OCI-LY7 (cell line): ENCODE data around the gene RBMS1. TPM values are rescaled to one million over a fixed set of nuclear protein-coding genes. Genes with fewer than 3 reads are reported as not detected.

Experiments used
- BruUV-seq: library from RNA; stranded (reverse); fragments of 400-500 nt; replicated peaks from 2 replicates; lab custom pipeline; 2021; lab: Mats Ljungman, UMichigan
- CTCF ChIA-PET: fragments of 300-600 bp; sonication (Branson Sonifier 250); formaldehyde crosslinking; loops from one replicate; lab custom pipeline; 2022; ENCODE audit warnings: antibody characterized with exemption; ENCODE audit not compliant: unreplicated experiment; lab: Charles Lee
- POLR2A ChIA-PET: fragments of 300-600 bp; sonication (Branson Sonifier 250); formaldehyde crosslinking; loops from one replicate; lab custom pipeline; 2022; ENCODE audit warnings: antibody characterized with exemption; lab: Charles Lee
- DNase-seq: peaks from one replicate; pipeline ENCODE4 v3.0.0-alpha.2; 2015; ENCODE audit warnings: low spot score
- H2AFZ ChIP-seq: fragments of 200-600 bp; sonication (generic), shearing (Covaris generic); 2 replicates; pipeline ENCODE4 v1.6.1; 2014; ENCODE audit warnings: mild to moderate bottlenecking, antibody characterized with exemption, low read length, moderate library complexity
- H3K27ac ChIP-seq: fragments of 200-600 bp; sonication (generic); 2 replicates; pipeline ENCODE4 v1.5.1; 2014; ENCODE audit warnings: mixed run types, low read depth, mild to moderate bottlenecking, moderate library complexity, low read length, inconsistent platforms; ENCODE audit not compliant: poor library complexity, severe bottlenecking
- H3K36me3 ChIP-seq: fragments of 200-600 bp; sonication (generic); 2 replicates; pipeline ENCODE4 v1.6.1; 2014; ENCODE audit warnings: mild to moderate bottlenecking, antibody characterized with exemption, low read length, moderate library complexity, mixed read lengths; ENCODE audit not compliant: insufficient read depth
- H3K4me1 ChIP-seq: fragments of 200-600 bp; sonication (generic); 2 replicates; pipeline ENCODE4 v1.5.1; 2014; ENCODE audit warnings: mild to moderate bottlenecking, low read length; ENCODE audit not compliant: insufficient read depth, poor library complexity, severe bottlenecking
- H3K4me2 ChIP-seq: fragments of 200-600 bp; sonication (generic); 2 replicates; pipeline ENCODE4 v1.6.1; 2014; ENCODE audit warnings: mild to moderate bottlenecking, low read length
- H3K4me3 ChIP-seq: fragments of 200-600 bp; sonication (generic); 2 replicates; pipeline ENCODE4 v1.5.1; 2014; ENCODE audit warnings: mild to moderate bottlenecking, low read depth, low read length; ENCODE audit not compliant: poor library complexity, severe bottlenecking
- H3K79me2 ChIP-seq: fragments of 200-600 bp; sonication (generic); 2 replicates; pipeline ENCODE4 v1.6.1; 2016; ENCODE audit warnings: low read depth, mild to moderate bottlenecking, low read length, moderate library complexity, mixed read lengths; ENCODE audit not compliant: insufficient read depth
- H3K9me2 ChIP-seq: fragments of 200-600 bp; sonication (generic); 2 replicates; pipeline ENCODE4 v1.6.1; 2016; ENCODE audit warnings: mild to moderate bottlenecking, low read length, mixed read lengths; ENCODE audit not compliant: insufficient read depth
- H3K9me3 ChIP-seq: fragments of 200-600 bp; sonication (generic); 2 replicates; pipeline ENCODE4 v1.6.1; 2014; ENCODE audit warnings: mild to moderate bottlenecking, mixed run types, low read length, mixed read lengths
- H4K20me1 ChIP-seq: fragments of 200-600 bp; sonication (generic); 2 replicates; pipeline ENCODE4 v1.6.1; 2014; ENCODE audit warnings: mild to moderate bottlenecking, antibody characterized with exemption, low read length, moderate library complexity, mixed read lengths; ENCODE audit not compliant: insufficient read depth
- EZH2phosphoT487 ChIP-seq: fragments of 200-600 bp; sonication (generic); IDR thresholded peaks from 2 replicates; pipeline ENCODE4 v1.6.1; 2018; ENCODE audit warnings: low read depth, borderline replicate concordance, mild to moderate bottlenecking, mixed run types, antibody characterized with exemption, low read length, moderate library complexity, mixed read lengths
- intact Hi-C: fragments of 100-400 bp; cut with micrococcal nuclease; formaldehyde crosslinking; loops from one replicate; pipeline ENCODE4 v1.10.0; 2022; ENCODE audit not compliant: unreplicated experiment
- total RNA-seq, 2 experiments: library from RNA; depleted of rRNA in 1 of 2; stranded (reverse); fragments of >200 nt in 1 of 2; shearing (Covaris generic) in 1 of 2; gene quantifications; 2 replicates each; pipeline ENCODE4 v1.2.3, GENCODE V29; 2014 to 2022
- TF ChIP-seq, protein P1 (sequence below): fragments of 200-600 bp; sonication (generic); conservative IDR thresholded peaks from 2 replicates; pipeline ENCODE4 v1.5.1; 2014; ENCODE audit warnings: mild to moderate bottlenecking, antibody characterized with exemption, low read length, moderate library complexity, mixed read lengths

Gene RBMS1
- total RNA-seq, 2 experiments from 2014 or later = 29.5 to 35.7 TPM

GRCh38 chr2:160473468-160474318 lies 19.9 kb downstream of the RBMS1 start:
- POLR2A ChIA-PET = interaction anchor here (0.6 kb wide), 1 partner anchor 11 kb away, joined by 3 read pairs; no protein-coding TSS in a partner anchor
- TF ChIP-seq, protein P1, sequence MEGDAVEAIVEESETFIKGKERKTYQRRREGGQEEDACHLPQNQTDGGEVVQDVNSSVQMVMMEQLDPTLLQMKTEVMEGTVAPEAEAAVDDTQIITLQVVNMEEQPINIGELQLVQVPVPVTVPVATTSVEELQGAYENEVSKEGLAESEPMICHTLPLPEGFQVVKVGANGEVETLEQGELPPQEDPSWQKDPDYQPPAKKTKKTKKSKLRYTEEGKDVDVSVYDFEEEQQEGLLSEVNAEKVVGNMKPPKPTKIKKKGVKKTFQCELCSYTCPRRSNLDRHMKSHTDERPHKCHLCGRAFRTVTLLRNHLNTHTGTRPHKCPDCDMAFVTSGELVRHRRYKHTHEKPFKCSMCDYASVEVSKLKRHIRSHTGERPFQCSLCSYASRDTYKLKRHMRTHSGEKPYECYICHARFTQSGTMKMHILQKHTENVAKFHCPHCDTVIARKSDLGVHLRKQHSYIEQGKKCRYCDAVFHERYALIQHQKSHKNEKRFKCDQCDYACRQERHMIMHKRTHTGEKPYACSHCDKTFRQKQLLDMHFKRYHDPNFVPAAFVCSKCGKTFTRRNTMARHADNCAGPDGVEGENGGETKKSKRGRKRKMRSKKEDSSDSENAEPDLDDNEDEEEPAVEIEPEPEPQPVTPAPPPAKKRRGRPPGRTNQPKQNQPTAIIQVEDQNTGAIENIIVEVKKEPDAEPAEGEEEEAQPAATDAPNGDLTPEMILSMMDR = no peak
- TF ChIP-seq EZH2phosphoT487 = no peak
- intact Hi-C loops = no loop called here
- CTCF ChIA-PET = no interaction called here
- H3K4me1 ChIP-seq = no peaks in the 10 kb centered on the region
- H3K79me2 ChIP-seq = no peaks in the 10 kb centered on the region
- H3K9me2 ChIP-seq = no peaks in the 10 kb centered on the region
- no peaks in the 10 kb centered on the region for H4K20me1 ChIP-seq
- H3K27ac ChIP-seq = no peak overlapping the region
- BruUV-seq = no TSS peak
- no peaks in the 10 kb centered on the region for H3K36me3 ChIP-seq
- H3K4me2 ChIP-seq = no peak overlapping the region
- H3K4me3 ChIP-seq = no peak overlapping the region
- no peak for DNase-seq
- no peaks in the 10 kb centered on the region for H3K9me3 ChIP-seq
- H2AFZ ChIP-seq = no peak overlapping the region

DNA sequence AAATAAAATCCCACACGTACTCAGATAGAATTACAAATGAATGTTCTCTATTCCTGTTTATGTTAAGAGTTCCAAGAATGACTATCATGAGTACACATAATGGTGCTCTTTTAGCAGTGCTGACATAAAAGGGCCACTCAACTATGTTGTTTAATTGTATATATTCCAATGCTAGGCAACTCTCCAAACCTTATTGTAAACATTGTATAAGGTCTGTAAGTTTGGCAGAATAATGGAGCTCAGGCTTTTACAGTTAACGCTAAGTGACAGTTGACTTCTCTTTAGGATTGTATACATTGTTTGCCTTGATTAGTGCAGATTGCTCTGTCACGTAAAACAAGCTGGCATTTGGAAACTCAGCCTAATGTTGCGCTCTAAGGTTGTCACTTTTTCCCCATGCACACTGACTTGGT lies 20.8 kb downstream of the RBMS1 start:
- H2AFZ ChIP-seq = no peak overlapping the region
- no peaks in the 10 kb centered on the region for H3K4me1 ChIP-seq
- H4K20me1 ChIP-seq = no peaks in the 10 kb centered on the region
- no peak for TF ChIP-seq EZH2phosphoT487
- TF ChIP-seq, protein P1 = no peak
- intact Hi-C loops = no loop called here
- H3K9me2 ChIP-seq = no peaks in the 10 kb centered on the region
- no peak overlapping the region for H3K4me2 ChIP-seq
- no peaks in the 10 kb centered on the region for H3K36me3 ChIP-seq
- no peak overlapping the region for H3K27ac ChIP-seq
- H3K9me3 ChIP-seq = no peaks in the 10 kb centered on the region
- H3K79me2 ChIP-seq = no peaks in the 10 kb centered on the region
- no peak overlapping the region for H3K4me3 ChIP-seq
- ChIA-PET CTCF (no interaction called here), POLR2A (no interaction called here)
- no TSS peak for BruUV-seq
- DNase-seq = no peak

DNA sequence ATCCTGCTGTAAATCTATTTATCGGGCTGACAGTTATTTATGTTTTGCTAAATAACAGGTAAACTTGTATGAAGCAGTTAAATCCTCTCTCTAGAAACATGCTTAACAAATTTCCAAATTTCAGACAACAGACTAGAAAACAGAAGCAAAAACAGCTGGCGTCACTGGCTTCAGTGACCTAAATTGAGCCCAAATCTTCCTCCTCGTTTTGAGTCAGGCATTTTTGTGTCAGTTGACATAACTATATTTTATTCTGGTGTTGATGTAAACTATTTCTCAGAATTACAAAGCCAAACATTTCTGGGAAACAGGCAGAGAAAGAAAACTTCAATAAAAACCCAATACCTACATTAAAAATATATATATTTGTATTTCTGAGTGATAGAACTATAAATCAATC lies 21.7 kb downstream of the RBMS1 start:
- intact Hi-C loops = no loop called here
- H3K9me3 ChIP-seq = no peaks in the 10 kb centered on the region
- no peak for DNase-seq
- no peaks in the 10 kb centered on the region for H3K36me3 ChIP-seq
- no TSS peak for BruUV-seq
- H3K79me2 ChIP-seq = no peaks in the 10 kb centered on the region
- ChIA-PET POLR2A (interaction anchor here (0.5 kb wide), 1 partner anchor 9 kb away, joined by 4 read pairs; no protein-coding TSS in a partner anchor), CTCF (no interaction called here)
- no peak for TF ChIP-seq EZH2phosphoT487
- TF ChIP-seq, protein P1 = no peak
- no peaks in the 10 kb centered on the region for H3K9me2 ChIP-seq
- H4K20me1 ChIP-seq = no peaks in the 10 kb centered on the region
- no peaks in the 10 kb centered on the region for H3K4me1 ChIP-seq
- no peak overlapping the region for H3K4me2 ChIP-seq
- no peak overlapping the region for H3K4me3 ChIP-seq
- no peak overlapping the region for H3K27ac ChIP-seq
- H2AFZ ChIP-seq = no peak overlapping the region
